ENCODE measurements around the gene PSMG3.

The PSMG3 gene

GRCh38 chr7:1579481-1580421 lies 9.9 kb upstream of the PSMG3 start:
- DNase-seq (ENCODE audit: low read depth): peak; percentile 63

GRCh38 chr7:1578513-1578912 lies 8.7 kb upstream of the PSMG3 start:
- DNase-seq (ENCODE audit: low read depth): no peak

GRCh38 chr7:1576521-1577253 lies 6.9 kb upstream of the PSMG3 start:
- no peak for DNase-seq (ENCODE audit: low read depth)

- no peak for DNase-seq (ENCODE audit: low read depth)
Observed at GRCh38 chr7:1575809-1576208, 6.0 kb upstream of the PSMG3 start.

GRCh38 chr7:1572111-1572822 lies 2.4 kb upstream of the PSMG3 start:
- DNase-seq (ENCODE audit: low read depth): no peak

GRCh38 chr7:1569440-1569832 lies 396 bp downstream of the PSMG3 start:
- DNase-seq (ENCODE audit: low read depth): no peak

- peak; percentile 31 for DNase-seq (ENCODE audit: low read depth)
Observed at GRCh38 chr7:1569016-1569415, 816 bp downstream of the PSMG3 start.

- no peak for DNase-seq (ENCODE audit: low read depth)
Observed at GRCh38 chr7:1567896-1568510, 1.8 kb downstream of the PSMG3 start.

- DNase-seq (ENCODE audit: low read depth): no peak
Observed at GRCh38 chr7:1567049-1567771, 2.6 kb downstream of the PSMG3 start.

- no peak for DNase-seq (ENCODE audit: low read depth)
Observed at GRCh38 chr7:1566687-1567048, 3.2 kb downstream of the PSMG3 start.

GRCh38 chr7:1564603-1565022 lies 5.2 kb downstream of the PSMG3 start:
- DNase-seq (ENCODE audit: low read depth): no peak

GRCh38 chr7:1563981-1564602 lies 5.7 kb downstream of the PSMG3 start:
- DNase-seq (ENCODE audit: low read depth): no peak

GRCh38 chr7:1562597-1563051 lies 7.2 kb downstream of the PSMG3 start:
- no peak for DNase-seq (ENCODE audit: low read depth)

- no peak for DNase-seq (ENCODE audit: low read depth)
Observed at GRCh38 chr7:1562116-1562515, 7.7 kb downstream of the PSMG3 start.

- no peak for DNase-seq (ENCODE audit: low read depth)
Observed at GRCh38 chr7:1561036-1561940, 8.5 kb downstream of the PSMG3 start.

- no peak for DNase-seq (ENCODE audit: low read depth)
Observed at GRCh38 chr7:1560620-1561031, 9.2 kb downstream of the PSMG3 start.

GRCh38 chr7:1559626-1560590 lies 9.9 kb downstream of the PSMG3 start:
- no peak for DNase-seq (ENCODE audit: low read depth)

GRCh38 chr7:1558841-1559625 lies 10.8 kb downstream of the PSMG3 start:
- DNase-seq (ENCODE audit: low read depth): no peak
